ENCODE measurements around the gene SIRT6. TPM values are rescaled to one million over a fixed set of nuclear protein-coding genes. Genes with fewer than 3 reads are reported as not detected.
"Not testable (repeated sequence)": the region's sequence is repeated elsewhere in the genome, so short reads cannot be mapped to it uniquely, and the experiment has no call there.

Gene SIRT6
- total RNA-seq, 2 donors from 2014 or later: 23.5 to 37.3 TPM

- Histone ChIP-seq H3K27me3 (replicated peaks; ENCODE audit: insufficient read depth) (peaks cover 18% of the 10 kb centered on the region), H3K4me3 (no peak overlapping the region), H3K9me3 (no peaks in the 10 kb centered on the region), H3K36me3 (no peaks in the 10 kb centered on the region), H3K4me1 (replicated peaks) (no peaks in the 10 kb centered on the region), H3K27ac (no peak overlapping the region)
- TF ChIP-seq POLR2AphosphoS5 (IDR thresholded peaks at IDR 0.05) (no peak), POLR2A (IDR thresholded peaks at IDR 0.05) (no peak)
- TF ChIP-seq, protein P1, sequence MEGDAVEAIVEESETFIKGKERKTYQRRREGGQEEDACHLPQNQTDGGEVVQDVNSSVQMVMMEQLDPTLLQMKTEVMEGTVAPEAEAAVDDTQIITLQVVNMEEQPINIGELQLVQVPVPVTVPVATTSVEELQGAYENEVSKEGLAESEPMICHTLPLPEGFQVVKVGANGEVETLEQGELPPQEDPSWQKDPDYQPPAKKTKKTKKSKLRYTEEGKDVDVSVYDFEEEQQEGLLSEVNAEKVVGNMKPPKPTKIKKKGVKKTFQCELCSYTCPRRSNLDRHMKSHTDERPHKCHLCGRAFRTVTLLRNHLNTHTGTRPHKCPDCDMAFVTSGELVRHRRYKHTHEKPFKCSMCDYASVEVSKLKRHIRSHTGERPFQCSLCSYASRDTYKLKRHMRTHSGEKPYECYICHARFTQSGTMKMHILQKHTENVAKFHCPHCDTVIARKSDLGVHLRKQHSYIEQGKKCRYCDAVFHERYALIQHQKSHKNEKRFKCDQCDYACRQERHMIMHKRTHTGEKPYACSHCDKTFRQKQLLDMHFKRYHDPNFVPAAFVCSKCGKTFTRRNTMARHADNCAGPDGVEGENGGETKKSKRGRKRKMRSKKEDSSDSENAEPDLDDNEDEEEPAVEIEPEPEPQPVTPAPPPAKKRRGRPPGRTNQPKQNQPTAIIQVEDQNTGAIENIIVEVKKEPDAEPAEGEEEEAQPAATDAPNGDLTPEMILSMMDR (IDR thresholded peaks at IDR 0.05): no peak
- no peak for DNase-seq (ENCODE audit: low spot score)
- intact Hi-C loops (cut with DNase I): no loop called here
- WGBS: 83% methylated on average over 22 of the region's 22 CpGs
Observed at GRCh38 chr19:4196587-4197148, 14.3 kb upstream of the SIRT6 start.

- peaks cover 18% of the 10 kb centered on the region for H3K27me3 ChIP-seq (replicated peaks; ENCODE audit: insufficient read depth)
- DNase-seq (ENCODE audit: low spot score): no peak
- H3K4me3 ChIP-seq: no peak overlapping the region
- no peak overlapping the region for H3K27ac ChIP-seq
- H3K36me3 ChIP-seq: no peaks in the 10 kb centered on the region
- H3K9me3 ChIP-seq: no peaks in the 10 kb centered on the region
- intact Hi-C loops (cut with DNase I): no loop called here
- 79% methylated on average over 8 of the region's 8 CpGs for WGBS
- no peak for TF ChIP-seq POLR2AphosphoS5 (IDR thresholded peaks at IDR 0.05)
- no peak for TF ChIP-seq POLR2A (IDR thresholded peaks at IDR 0.05)
- TF ChIP-seq, protein P1 (IDR thresholded peaks at IDR 0.05): no peak
- no peaks in the 10 kb centered on the region for H3K4me1 ChIP-seq (replicated peaks)
Observed at GRCh38 chr19:4196009-4196408, 13.6 kb upstream of the SIRT6 start.

- Histone ChIP-seq H3K27me3 (replicated peaks; ENCODE audit: insufficient read depth) (peaks cover 18% of the 10 kb centered on the region), H3K9me3 (no peaks in the 10 kb centered on the region), H3K4me3 (no peak overlapping the region), H3K36me3 (no peaks in the 10 kb centered on the region), H3K27ac (no peak overlapping the region), H3K4me1 (replicated peaks) (no peaks in the 10 kb centered on the region)
- 47% methylated on average over 7 of the region's 7 CpGs for WGBS
- DNase-seq (ENCODE audit: low spot score): no peak
- intact Hi-C loops (cut with DNase I): no loop called here
- TF ChIP-seq POLR2A (IDR thresholded peaks at IDR 0.05) (no peak), POLR2AphosphoS5 (IDR thresholded peaks at IDR 0.05) (no peak)
- TF ChIP-seq, protein P1 (IDR thresholded peaks at IDR 0.05): no peak
Observed at GRCh38 chr19:4194353-4194752, 12.0 kb upstream of the SIRT6 start.

DNA sequence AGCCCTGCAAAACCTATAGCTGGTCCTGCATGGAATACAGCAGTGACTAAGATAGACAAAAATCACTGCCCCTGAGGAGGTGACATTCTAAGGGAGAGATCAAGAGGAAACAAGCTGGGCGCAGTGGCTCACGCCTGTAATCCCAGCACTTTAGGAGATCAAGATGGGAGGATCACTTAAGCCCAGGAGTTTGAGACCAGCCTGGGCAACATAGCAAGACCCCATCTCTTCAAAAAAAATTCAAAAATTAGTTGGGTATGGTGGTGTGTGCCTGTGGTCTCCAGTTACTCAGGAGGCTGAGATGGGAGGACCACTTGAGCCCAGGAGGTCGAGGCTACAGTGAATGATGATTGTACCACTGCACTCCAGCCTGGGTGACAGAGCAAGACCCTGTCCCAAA, 10.2 kb upstream of the SIRT6 start:
- 92% methylated on average over 3 of the region's 3 CpGs for WGBS

DNA sequence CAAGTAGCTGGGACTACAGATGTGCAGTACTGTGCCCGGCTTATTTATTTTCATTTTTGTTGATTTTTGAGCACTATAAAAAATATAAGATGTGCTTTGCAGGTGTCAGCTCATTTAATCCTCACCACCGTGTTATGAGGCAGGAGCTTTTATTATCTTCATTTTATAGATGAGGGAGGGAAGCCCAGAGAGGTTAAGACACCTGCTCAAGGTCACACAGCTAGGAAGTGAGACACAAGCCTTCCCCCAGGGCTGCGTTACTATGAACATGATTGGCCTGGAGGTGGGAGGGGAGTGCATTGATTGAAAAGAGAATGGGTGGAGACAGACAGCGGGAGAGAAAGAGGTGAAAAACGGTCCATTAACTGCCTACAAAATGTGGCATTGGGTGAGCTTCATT, 7.3 kb upstream of the SIRT6 start:
- H3K36me3 ChIP-seq: no peaks in the 10 kb centered on the region
- H3K27ac ChIP-seq: no peak overlapping the region
- peaks cover 3% of the 10 kb centered on the region for H3K27me3 ChIP-seq (replicated peaks; ENCODE audit: insufficient read depth)
- H3K4me1 ChIP-seq (replicated peaks): no peaks in the 10 kb centered on the region
- H3K4me3 ChIP-seq: no peak overlapping the region
- DNase-seq (ENCODE audit: low spot score): no peak
- TF ChIP-seq POLR2AphosphoS5 (IDR thresholded peaks at IDR 0.05) (no peak), POLR2A (IDR thresholded peaks at IDR 0.05) (no peak)
- TF ChIP-seq, protein P1 (IDR thresholded peaks at IDR 0.05): no peak
- intact Hi-C loops (cut with DNase I): no loop called here
- H3K9me3 ChIP-seq: no peaks in the 10 kb centered on the region
- 66% methylated on average over 5 of the region's 5 CpGs for WGBS

More for the DNA sequence above, 10.2 kb upstream of the SIRT6 start:
- peaks cover 14% of the 10 kb centered on the region for H3K27me3 ChIP-seq (replicated peaks; ENCODE audit: insufficient read depth)
- intact Hi-C loops (cut with DNase I); H3K27ac ChIP-seq; DNase-seq (ENCODE audit: low spot score); H3K9me3 ChIP-seq; H3K4me1 ChIP-seq (replicated peaks); H3K4me3 ChIP-seq; H3K36me3 ChIP-seq: not testable (repeated sequence)

All from prostate gland (tissue), 2 donors.